AG08395 (cell line): Measurements from ENCODE around the gene MGAT4B.
"Not testable (repeated sequence)": the region's sequence is repeated elsewhere in the genome, so short reads cannot be mapped to it uniquely, and the experiment has no call there.

Source experiments
- DNase-seq: peaks from one replicate; pipeline ENCODE4 v3.0.0; 2012; ENCODE audit warnings: mixed read lengths, low spot score

The MGAT4B gene

GRCh38 chr5:179806250-179807048 is at the start of gene MGAT4B:
Gene MGAT4B, minus strand, starts transcription at chr5:179806866. Its CDS starts 283 bp downstream, at chr5:179806583.
- DNase-seq, result peak; percentile 89

- DNase-seq, result no peak
Measured at GRCh38 chr5:179854356-179854755, 47.7 kb upstream of the MGAT4B start.

- DNase-seq, result no peak
Measured at GRCh38 chr5:179852993-179853547, 46.4 kb upstream of the MGAT4B start.

GRCh38 chr5:179841621-179842020 is 35.0 kb upstream of the MGAT4B start:
- DNase-seq, result no peak

- DNase-seq, result no peak
Measured at GRCh38 chr5:179840766-179841165, 34.1 kb upstream of the MGAT4B start.

- no peak for DNase-seq
Measured at GRCh38 chr5:179840321-179840720, 33.7 kb upstream of the MGAT4B start.

GRCh38 chr5:179839328-179840256 is 32.9 kb upstream of the MGAT4B start:
- DNase-seq, result no peak

GRCh38 chr5:179837076-179838011 is 30.7 kb upstream of the MGAT4B start:
- DNase-seq, result no peak

- DNase-seq, result no peak
Measured at GRCh38 chr5:179836225-179837019, 29.8 kb upstream of the MGAT4B start.

GRCh38 chr5:179834871-179835270 is 28.2 kb upstream of the MGAT4B start:
- DNase-seq, result not testable (repeated sequence)

- DNase-seq, result no peak
Measured at GRCh38 chr5:179834120-179834519, 27.5 kb upstream of the MGAT4B start.

- no peak for DNase-seq
Measured at GRCh38 chr5:179833709-179834070, 27.0 kb upstream of the MGAT4B start.

GRCh38 chr5:179833056-179833708 is 26.5 kb upstream of the MGAT4B start:
- no peak for DNase-seq

GRCh38 chr5:179832039-179832745 is 25.5 kb upstream of the MGAT4B start:
- no peak for DNase-seq

- DNase-seq, result no peak
Measured at GRCh38 chr5:179830818-179831468, 24.3 kb upstream of the MGAT4B start.

- DNase-seq, result no peak
Measured at GRCh38 chr5:179829732-179830435, 23.2 kb upstream of the MGAT4B start.

GRCh38 chr5:179828756-179829421 is 22.2 kb upstream of the MGAT4B start:
- DNase-seq, result no peak

GRCh38 chr5:179827680-179828079 is 21.0 kb upstream of the MGAT4B start:
- peak; percentile 40 for DNase-seq
